Astrocyte of the cerebellum (primary cell): ENCODE results near the gene AMZ1.
A peak's percentile ranks its signal among the peaks of the same experiment; 100 is the strongest.
"Not testable (repeated sequence)": the region's sequence is repeated elsewhere in the genome, so short reads cannot be mapped to it uniquely, and the experiment has no call there.

Experiments used
- DNase-seq: peaks from one replicate; pipeline ENCODE4 v3.0.0-alpha.2; 2011; ENCODE audit warnings: low read depth
- H3K4me3 ChIP-seq: 2 replicates; pipeline ENCODE4 v1.5.1; 2011; ENCODE audit warnings: mild to moderate bottlenecking, low read depth, low read length, moderate library complexity
- in situ Hi-C: cut with HindIII; loops from 2 replicates; pipeline ENCODE4 v1.10.0; 2017; ENCODE audit warnings: low sequenced_read_pairs
- TF ChIP-seq, protein P1 (sequence below): IDR thresholded peaks from 2 replicates; pipeline ENCODE4 v1.5.1; 2012; ENCODE audit warnings: low read length, low read depth, moderate library complexity, mild to moderate bottlenecking; ENCODE audit errors: missing control alignments

The AMZ1 gene

DNA sequence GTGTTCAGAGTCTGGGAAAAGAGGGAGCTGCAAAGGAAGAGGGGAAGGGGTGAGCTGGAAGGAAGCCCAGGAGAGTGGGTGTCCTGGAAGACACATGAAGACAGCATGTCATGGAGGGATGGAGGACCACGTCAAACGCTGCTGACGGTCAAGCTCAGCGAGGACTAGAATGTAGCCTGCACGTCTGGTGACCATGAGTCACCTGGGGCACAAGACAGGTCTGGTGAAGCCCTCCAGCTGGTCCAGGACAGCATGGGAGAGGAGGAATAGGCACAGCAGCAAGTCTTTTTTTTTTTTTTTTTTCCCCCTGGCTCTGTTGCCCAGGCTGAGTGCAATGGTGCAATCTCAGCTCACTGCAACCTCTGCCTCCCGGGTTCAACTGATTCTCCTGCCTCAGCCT lies 19.6 kb upstream of the AMZ1 start:
- H3K4me3 ChIP-seq, result no peak overlapping the region
- DNase-seq, result no peak
- in situ Hi-C loops, result no loop called here
- TF ChIP-seq, protein P1, sequence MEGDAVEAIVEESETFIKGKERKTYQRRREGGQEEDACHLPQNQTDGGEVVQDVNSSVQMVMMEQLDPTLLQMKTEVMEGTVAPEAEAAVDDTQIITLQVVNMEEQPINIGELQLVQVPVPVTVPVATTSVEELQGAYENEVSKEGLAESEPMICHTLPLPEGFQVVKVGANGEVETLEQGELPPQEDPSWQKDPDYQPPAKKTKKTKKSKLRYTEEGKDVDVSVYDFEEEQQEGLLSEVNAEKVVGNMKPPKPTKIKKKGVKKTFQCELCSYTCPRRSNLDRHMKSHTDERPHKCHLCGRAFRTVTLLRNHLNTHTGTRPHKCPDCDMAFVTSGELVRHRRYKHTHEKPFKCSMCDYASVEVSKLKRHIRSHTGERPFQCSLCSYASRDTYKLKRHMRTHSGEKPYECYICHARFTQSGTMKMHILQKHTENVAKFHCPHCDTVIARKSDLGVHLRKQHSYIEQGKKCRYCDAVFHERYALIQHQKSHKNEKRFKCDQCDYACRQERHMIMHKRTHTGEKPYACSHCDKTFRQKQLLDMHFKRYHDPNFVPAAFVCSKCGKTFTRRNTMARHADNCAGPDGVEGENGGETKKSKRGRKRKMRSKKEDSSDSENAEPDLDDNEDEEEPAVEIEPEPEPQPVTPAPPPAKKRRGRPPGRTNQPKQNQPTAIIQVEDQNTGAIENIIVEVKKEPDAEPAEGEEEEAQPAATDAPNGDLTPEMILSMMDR, result no peak

DNA sequence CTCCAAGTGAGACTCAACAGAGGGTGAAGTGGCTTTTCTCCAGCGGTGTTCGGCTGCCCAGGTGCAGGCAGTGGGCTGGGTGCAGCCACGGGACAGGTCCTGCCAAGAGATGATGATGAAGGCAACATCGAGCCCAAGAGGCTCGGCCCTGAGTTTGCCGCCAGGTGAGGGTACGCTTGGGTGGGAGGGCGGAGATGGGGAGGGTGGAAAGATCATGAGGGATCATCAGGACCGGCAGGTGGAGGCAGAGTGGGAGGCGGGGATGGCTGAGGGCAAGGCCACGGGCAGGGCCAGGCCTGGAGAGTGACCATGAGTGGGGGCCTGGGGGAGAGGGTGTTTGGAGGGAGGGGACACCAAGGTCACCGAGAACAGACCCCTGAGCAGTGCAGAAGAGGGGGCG lies 17.8 kb upstream of the AMZ1 start:
- no peak overlapping the region for H3K4me3 ChIP-seq
- in situ Hi-C loops, result no loop called here
- TF ChIP-seq, protein P1, result no peak
- no peak for DNase-seq

DNA sequence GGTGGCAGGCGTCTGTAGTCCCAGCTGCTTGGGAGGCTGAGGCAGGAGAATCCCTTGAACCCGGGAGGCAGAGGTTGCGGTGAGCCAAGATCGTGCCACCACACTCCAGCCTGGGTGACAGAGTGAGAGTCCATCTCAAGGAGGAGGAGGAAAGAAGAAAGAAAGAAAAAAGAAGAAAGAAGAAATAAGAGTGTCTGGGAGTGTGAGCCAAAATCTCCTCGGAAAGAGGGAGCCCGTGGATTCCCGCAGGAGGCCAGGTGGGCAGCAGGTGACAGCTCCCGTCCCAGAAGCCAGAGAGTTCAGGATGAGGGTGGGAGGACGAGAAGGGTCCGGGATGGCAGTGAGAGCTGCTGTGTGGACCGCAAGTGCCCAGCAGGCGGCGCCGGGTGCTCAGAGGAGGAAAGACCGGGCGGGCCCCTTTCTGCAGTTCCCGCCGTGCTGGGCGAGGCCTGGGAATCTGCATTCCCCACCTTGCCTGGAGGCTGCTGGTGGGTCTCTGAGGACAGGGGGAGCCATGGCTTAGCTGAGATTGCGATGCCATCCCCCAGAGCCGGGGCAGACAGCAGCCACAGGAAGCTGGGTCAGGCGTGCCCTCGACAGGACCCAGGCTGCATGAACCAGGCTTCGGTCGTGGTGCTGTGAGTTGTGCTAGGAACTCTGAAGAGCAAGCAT lies 17.1 kb upstream of the AMZ1 start:
- in situ Hi-C loops, result no loop called here
- no peak overlapping the region for H3K4me3 ChIP-seq
- DNase-seq, result peak; percentile 9
- TF ChIP-seq, protein P1, result peak; percentile 83

DNA sequence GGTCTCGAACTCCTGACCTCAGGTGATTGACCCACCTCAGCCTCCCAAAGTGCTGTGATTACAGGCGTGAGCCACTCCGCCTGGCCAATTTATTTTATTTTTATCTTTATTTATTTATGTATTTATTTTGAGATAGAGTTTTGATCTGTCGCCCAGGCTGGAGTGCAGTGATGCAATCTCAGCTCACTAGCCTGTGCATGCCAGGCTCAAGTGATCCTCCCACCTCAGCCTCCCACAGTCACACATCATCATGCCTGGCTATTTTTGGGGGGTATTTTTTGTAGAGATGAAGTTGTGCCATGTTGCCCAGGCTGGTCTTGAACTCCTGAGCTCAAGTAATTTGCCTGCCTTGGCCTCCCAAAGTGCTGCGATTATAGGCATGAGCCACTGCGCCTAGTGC lies 14.8 kb upstream of the AMZ1 start:
- DNase-seq, in situ Hi-C loops, H3K4me3 ChIP-seq: not testable (repeated sequence)

DNA sequence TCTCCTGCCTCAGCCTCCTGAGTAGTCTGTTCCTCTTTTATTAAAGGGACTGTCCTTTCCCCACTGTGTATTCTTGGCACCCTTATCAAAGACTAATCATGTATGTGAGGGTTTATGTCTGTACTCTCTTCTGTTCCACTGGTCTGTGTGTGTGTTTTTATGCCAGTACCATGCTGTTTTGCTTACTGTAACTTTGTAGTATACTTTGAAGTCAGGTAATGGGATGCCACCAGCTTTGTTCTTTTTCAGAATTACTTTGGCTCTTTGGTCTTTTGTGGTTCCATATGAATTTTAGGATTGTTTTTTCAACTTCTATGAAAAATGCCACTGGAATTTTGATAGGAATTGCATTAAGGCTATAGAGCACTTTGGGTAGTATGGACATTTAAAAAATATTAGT lies 14.1 kb upstream of the AMZ1 start:
- TF ChIP-seq, protein P1, result no peak
- H3K4me3 ChIP-seq, result no peak overlapping the region
- no peak for DNase-seq
- in situ Hi-C loops, result no loop called here

DNA sequence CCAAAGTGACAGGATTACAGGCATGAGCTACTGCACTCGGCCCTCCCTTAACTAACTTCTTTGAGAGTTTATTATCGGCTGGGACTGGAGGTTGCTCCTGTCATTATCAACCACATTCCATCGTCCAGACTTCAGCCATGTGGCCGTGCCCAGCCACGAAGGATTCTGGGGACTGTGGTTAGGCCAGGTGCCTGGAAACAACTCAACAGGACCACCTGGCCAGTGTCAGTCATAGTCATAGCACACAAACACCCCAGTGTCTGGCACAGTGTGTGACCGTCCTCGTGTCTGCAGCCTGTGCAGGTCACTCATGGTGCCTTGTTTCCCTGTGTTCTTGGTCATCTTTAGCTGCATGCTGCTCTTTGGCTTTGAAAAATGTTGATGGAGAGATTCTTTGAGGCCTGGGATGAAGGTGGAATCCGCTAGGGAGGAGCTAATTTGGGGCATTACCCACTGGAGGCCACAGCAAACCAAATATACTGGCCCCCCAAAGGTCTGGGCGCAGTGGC lies 12.7 kb upstream of the AMZ1 start:
- H3K4me3 ChIP-seq, result no peak overlapping the region
- in situ Hi-C loops, result no loop called here
- TF ChIP-seq, protein P1, result no peak
- DNase-seq, result no peak

DNA sequence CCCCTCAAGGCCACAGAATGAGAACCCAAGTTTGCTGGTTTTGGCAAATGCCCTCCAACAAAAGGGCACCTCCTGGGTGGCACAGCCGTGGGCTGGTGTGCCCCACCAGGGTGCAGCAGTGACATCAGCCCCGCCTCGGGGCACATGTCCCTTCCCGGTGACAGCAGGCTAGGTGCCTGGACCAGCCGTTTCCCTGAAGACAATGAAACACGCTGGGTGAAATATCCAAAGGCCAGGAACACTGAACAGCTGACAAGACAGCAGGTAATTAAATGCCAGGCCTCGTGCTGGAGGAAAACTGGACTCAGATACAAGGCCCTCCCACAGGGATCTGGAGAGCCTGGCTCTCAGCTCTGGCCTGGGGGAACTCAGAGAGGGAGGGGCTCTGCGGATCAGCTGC lies 11.4 kb upstream of the AMZ1 start:
- H3K4me3 ChIP-seq, in situ Hi-C loops, DNase-seq: not testable (repeated sequence)

DNA sequence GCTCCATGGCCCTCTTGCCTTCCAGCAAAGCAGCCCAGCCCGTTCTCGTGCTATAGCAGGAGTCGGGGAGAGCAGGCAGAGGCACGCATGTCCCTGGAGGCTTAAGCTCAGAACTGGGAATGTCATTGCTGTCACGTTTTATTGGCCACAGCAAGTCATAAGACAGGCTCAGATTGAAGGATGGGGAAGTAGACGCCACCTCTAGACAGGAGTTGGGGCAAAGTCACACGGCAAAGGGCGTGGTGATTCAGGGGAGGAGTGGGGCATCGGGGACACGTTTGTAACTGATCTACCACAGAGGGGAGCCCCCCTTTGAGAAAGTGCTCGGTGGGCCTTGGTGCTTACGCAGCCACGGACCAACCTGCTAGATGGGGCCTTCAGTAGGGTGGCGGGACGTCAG lies 9.5 kb upstream of the AMZ1 start:
- DNase-seq, in situ Hi-C loops, H3K4me3 ChIP-seq: not testable (repeated sequence)

DNA sequence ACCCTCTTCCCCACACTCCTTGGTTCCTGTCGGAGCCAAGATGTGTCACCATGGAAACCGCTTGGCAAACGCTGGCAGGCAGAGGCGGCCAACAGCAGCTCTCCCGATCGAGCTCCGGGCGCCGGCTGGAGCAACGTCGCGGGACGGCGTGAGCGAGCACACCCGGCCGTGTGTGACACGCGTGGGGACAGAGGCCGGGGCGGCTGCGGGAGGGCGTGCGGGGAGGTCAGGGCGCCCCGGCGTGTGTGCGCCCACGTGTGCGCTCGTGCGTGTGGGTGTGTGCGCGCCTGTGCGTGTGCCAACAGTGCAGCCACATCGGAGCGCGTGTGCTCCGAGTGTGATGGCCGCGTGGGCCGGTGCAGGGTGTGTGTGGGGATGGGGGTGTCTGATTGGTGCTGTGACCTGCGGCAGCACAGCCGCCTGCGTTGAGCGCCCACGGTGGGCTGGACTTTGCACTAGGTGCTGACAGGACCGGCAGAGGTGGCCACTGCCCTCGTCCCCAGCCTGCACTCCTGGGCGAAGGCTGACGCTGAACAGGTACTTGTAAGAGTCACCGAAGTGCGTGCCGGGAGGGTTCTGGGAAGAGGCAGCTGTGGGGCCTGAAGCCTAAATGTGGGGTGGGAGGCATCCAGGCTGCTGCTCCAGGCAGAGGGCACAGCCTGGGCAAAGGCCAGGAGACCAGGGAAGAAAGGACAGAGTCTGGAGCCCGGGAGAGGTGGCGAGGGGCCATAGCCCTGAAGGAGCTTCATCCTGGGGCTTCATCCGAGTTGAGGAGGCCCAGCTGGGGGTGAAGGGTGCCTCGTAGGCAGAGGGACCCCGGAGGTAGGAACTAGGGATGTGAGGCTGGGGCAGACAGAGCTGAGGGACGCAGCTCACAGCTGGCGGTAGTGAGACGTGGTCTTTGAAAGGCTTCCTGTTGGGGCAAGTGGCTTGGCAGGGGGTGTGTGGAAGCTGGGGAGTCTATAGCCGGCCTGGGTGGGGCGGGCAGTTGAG lies 8.6 kb upstream of the AMZ1 start:
- H3K4me3 ChIP-seq, result peak overlapping the region; percentile 10
- in situ Hi-C loops, DNase-seq: not testable (repeated sequence)
